HepG2 (cell line): Measurements from ENCODE around the gene WHAMM. TPM values are rescaled to one million over a fixed set of nuclear protein-coding genes. Genes with fewer than 3 reads are reported as not detected.

Source experiments
- ATAC-seq: fragments of 200-7000 bp; cut with Tn5 transposase; 3 replicates; pipeline ENCODE4 v1.9.1; 2020; ENCODE audit warnings: mild to moderate bottlenecking, moderate library complexity
- BruUV-seq: library from RNA; stranded (reverse); fragments of 400-500 nt; replicated peaks from 2 replicates; lab custom pipeline; 2021; lab: Mats Ljungman, UMichigan
- CTCF ChIA-PET: fragments of 300-600 bp; formaldehyde crosslinking; extraction: SDS; loops from one replicate; lab custom pipeline; 2021; ENCODE audit warnings: low total read pairs, inconsistent platforms, low intra/inter-chr PET ratio; lab: Yijun Ruan, JAX
- POLR2A ChIA-PET: fragments of 350-600 bp; sonication (Branson Sonifier 250); formaldehyde crosslinking; loops from one replicate; lab custom pipeline; 2020; ENCODE audit warnings: antibody characterized with exemption, inconsistent platforms; lab: Yijun Ruan, JAX
- DNase-seq: peaks from one replicate; pipeline ENCODE4 v3.0.0-alpha.2; 2015; ENCODE audit warnings: low spot score
- FAIRE-seq: peaks from 3 replicates; lab custom pipeline; 2011; peaks lifted over from hg19 to GRCh38; lab: Jason Lieb, UNC
- H2AFZ ChIP-seq: one replicate; pipeline ENCODE4 v1.6.1; 2011; ENCODE audit warnings: low read length, inconsistent platforms
- H3K27ac ChIP-seq: fragments of 300-600 bp; 3 replicates; pipeline ENCODE4 v1.8.0; 2011; ENCODE audit warnings: mixed run types, mild to moderate bottlenecking, mixed read lengths, low read length, inconsistent platforms; ENCODE audit not compliant: insufficient read depth; ENCODE audit errors: extremely low read length
- H3K27me3 ChIP-seq, 2 experiments: fragments of 200-600 bp in 1 of 2; 2 replicates in 1 of 2; 3 replicates in 1 of 2; pipeline versions ENCODE4 v1.6.0 to v1.8.0; 2011; ENCODE audit warnings: low read length in 2 of 2, mild to moderate bottlenecking in 2 of 2, moderate library complexity in 2 of 2, inconsistent platforms in 1 of 2; ENCODE audit not compliant: insufficient read depth in 2 of 2, control insufficient read depth in 1 of 2
- H3K36me3 ChIP-seq, 2 experiments: fragments of 200-600 bp in 1 of 2; replicated peaks in 1 of 2; 2 replicates in 1 of 2; 3 replicates in 1 of 2; pipeline versions ENCODE4 v1.5.1 to v1.8.0; 2011; ENCODE audit warnings: low read length in 2 of 2, inconsistent platforms in 1 of 2; ENCODE audit not compliant: insufficient read depth in 2 of 2, control insufficient read depth in 1 of 2
- H3K4me1 ChIP-seq: 2 replicates; pipeline ENCODE4 v1.5.1; 2012; ENCODE audit warnings: low read length, inconsistent platforms; ENCODE audit not compliant: insufficient read depth
- H3K4me2 ChIP-seq: 2 replicates; pipeline ENCODE4 v1.6.0; 2011; ENCODE audit warnings: low read depth, low read length, inconsistent platforms
- H3K4me3 ChIP-seq, 3 experiments: fragments of 200-600 bp in 1 of 3; sonication (generic), shearing (Covaris generic) in 1 of 3; replicated peaks in 1 of 3; 2 replicates each; pipeline ENCODE4 v1.5.1; 2011 to 2016; ENCODE audit warnings: low read length in 3 of 3, inconsistent platforms in 2 of 3, low read depth in 2 of 3, mild to moderate bottlenecking in 2 of 3, control low read depth in 1 of 3, mixed read lengths in 1 of 3; ENCODE audit not compliant: insufficient read depth in 1 of 3
- H3K79me2 ChIP-seq: one replicate; pipeline ENCODE4 v1.6.1; 2011; ENCODE audit warnings: low read length, inconsistent platforms; ENCODE audit not compliant: insufficient read depth
- H3K9ac ChIP-seq: 2 replicates; pipeline ENCODE4 v1.6.0; 2011; ENCODE audit warnings: mild to moderate bottlenecking, low read depth, low read length, inconsistent platforms; ENCODE audit not compliant: insufficient read depth
- H3K9me3 ChIP-seq: 2 replicates; pipeline ENCODE4 v1.5.1; 2012; ENCODE audit warnings: mild to moderate bottlenecking, low read length
- H4K20me1 ChIP-seq: 2 replicates; pipeline ENCODE4 v1.6.0; 2011; ENCODE audit warnings: inconsistent platforms, mild to moderate bottlenecking, low read length, moderate library complexity; ENCODE audit not compliant: insufficient read depth
- NR2F2 ChIP-seq: IDR thresholded peaks from 2 replicates; pipeline ENCODE4 v1.6.1; 2012; ENCODE audit warnings: low read depth, inconsistent platforms, borderline replicate concordance
- ZNF143 ChIP-seq: sonication (generic); formaldehyde crosslinking; IDR thresholded peaks from 2 replicates; pipeline ENCODE4 v1.4.0; 2020; ENCODE audit warnings: missing genetic modification reagents
- ZNF260 ChIP-seq: sonication (generic); formaldehyde crosslinking; IDR thresholded peaks from 2 replicates; pipeline ENCODE4 v1.4.0; 2020; ENCODE audit warnings: missing genetic modification reagents, low read depth, mild to moderate bottlenecking, borderline replicate concordance
- ZNF33B ChIP-seq: sonication (generic); formaldehyde crosslinking; IDR thresholded peaks from 2 replicates; pipeline ENCODE4 v1.5.1; 2020; ENCODE audit warnings: mild to moderate bottlenecking, missing genetic modification reagents
- ZNF674 ChIP-seq: sonication (generic); formaldehyde crosslinking; IDR thresholded peaks from 2 replicates; pipeline ENCODE4 v1.5.0; 2020; ENCODE audit warnings: low read depth, mild to moderate bottlenecking, missing genetic modification reagents
- in situ Hi-C: cut with HindIII; loops from 2 replicates; pipeline ENCODE4 v1.10.0; 2017; ENCODE audit warnings: low pct_unique_long_range_greater_than_20kb; ENCODE audit not compliant: extremely low pct_ligation_motif_present
- intact Hi-C: fragments of 100-400 bp; cut with micrococcal nuclease; formaldehyde crosslinking; loops from one replicate; pipeline ENCODE4 v1.10.0; 2022; ENCODE audit not compliant: unreplicated experiment
- polyA plus RNA-seq, 8 experiments: library from polyadenylated mRNA; depleted of rRNA in 3 of 8; stranded (reverse) in 7 of 8; unstranded in 1 of 8; fragments of >200 nt; fragmentation: Illumina TruSeq in 4 of 8; extraction: Trizol in 4 of 8; gene quantifications; 2 replicates each; pipeline versions ENCODE4 v1.2.1 to v1.2.3, GENCODE V29; 2011 to 2016; ENCODE audit warnings: low read depth in 4 of 8, missing spikeins in 1 of 8, mixed read lengths in 1 of 8; ENCODE audit not compliant: insufficient read depth in 1 of 8
- total RNA-seq, 5 experiments: library from RNA; depleted of rRNA; stranded (reverse); fragments of >200 nt; fragmentation: Illumina TruSeq; extraction: Trizol; gene quantifications; 2 replicates each; pipeline ENCODE4 v1.2.3, GENCODE V29; 2016; ENCODE audit warnings: low read depth in 1 of 5
- TF ChIP-seq, protein P1 (sequence below): sonication (generic); formaldehyde crosslinking; IDR thresholded peaks from 2 replicates; pipeline ENCODE4 v1.4.0; 2020; ENCODE audit warnings: low read depth, mild to moderate bottlenecking, missing genetic modification reagents
- TF ChIP-seq, protein P2 (sequence below): sonication (generic); formaldehyde crosslinking; IDR thresholded peaks from 2 replicates; pipeline ENCODE4 v1.9.0; 2021; ENCODE audit warnings: missing genetic modification reagents, mild to moderate bottlenecking, borderline replicate concordance
- TF ChIP-seq, protein P3 (sequence below): sonication (generic); formaldehyde crosslinking; IDR thresholded peaks from 2 replicates; pipeline ENCODE4 v1.4.0; 2020; ENCODE audit warnings: missing genetic modification reagents, mild to moderate bottlenecking, borderline replicate concordance
- TF ChIP-seq, protein P4 (sequence below): fragments of 450-650 bp; IDR thresholded peaks from 2 replicates; pipeline ENCODE4 v1.6.1; 2017

WHAMM gene
- total and polyA plus RNA-seq, 2 of the 13 experiments (the other 11 are each of a cell fraction or from before 2014, with no cell fraction given) = 2.9 to 3.0 TPM

DNA sequence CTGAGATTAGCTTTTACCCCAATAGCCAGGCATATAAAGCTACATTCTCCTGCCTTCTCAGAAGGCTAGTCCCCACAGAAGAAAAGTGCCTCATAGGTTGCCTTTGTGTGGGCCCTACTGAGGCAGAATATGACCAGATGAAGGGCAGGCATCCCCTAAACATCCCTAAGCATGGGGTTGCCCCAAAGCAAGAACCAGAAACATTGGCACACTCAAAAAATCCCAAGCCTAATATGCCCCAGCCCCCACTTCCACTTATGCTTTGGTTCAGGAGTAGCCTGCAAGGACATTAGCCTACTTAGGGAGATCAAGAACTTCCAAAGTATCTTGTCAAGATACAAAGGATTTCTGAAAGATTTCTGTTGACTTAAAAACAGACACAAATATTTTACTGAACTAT lies 29.7 kb downstream of the WHAMM start:
- FAIRE-seq = no peak
- TF ChIP-seq NR2F2 (no peak), ZNF33B (CRISPR knock-in tag) (no peak), ZNF143 (CRISPR knock-in tag) (no peak), ZNF674 (CRISPR knock-in tag) (no peak), ZNF260 (CRISPR knock-in tag) (no peak)
- TF ChIP-seq, protein P1, sequence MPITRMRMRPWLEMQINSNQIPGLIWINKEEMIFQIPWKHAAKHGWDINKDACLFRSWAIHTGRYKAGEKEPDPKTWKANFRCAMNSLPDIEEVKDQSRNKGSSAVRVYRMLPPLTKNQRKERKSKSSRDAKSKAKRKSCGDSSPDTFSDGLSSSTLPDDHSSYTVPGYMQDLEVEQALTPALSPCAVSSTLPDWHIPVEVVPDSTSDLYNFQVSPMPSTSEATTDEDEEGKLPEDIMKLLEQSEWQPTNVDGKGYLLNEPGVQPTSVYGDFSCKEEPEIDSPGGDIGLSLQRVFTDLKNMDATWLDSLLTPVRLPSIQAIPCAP (CRISPR knock-in tag) = no peak
- TF ChIP-seq, protein P2, sequence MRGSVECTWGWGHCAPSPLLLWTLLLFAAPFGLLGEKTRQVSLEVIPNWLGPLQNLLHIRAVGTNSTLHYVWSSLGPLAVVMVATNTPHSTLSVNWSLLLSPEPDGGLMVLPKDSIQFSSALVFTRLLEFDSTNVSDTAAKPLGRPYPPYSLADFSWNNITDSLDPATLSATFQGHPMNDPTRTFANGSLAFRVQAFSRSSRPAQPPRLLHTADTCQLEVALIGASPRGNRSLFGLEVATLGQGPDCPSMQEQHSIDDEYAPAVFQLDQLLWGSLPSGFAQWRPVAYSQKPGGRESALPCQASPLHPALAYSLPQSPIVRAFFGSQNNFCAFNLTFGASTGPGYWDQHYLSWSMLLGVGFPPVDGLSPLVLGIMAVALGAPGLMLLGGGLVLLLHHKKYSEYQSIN (CRISPR knock-in tag) = no peak
- TF ChIP-seq, protein P3, sequence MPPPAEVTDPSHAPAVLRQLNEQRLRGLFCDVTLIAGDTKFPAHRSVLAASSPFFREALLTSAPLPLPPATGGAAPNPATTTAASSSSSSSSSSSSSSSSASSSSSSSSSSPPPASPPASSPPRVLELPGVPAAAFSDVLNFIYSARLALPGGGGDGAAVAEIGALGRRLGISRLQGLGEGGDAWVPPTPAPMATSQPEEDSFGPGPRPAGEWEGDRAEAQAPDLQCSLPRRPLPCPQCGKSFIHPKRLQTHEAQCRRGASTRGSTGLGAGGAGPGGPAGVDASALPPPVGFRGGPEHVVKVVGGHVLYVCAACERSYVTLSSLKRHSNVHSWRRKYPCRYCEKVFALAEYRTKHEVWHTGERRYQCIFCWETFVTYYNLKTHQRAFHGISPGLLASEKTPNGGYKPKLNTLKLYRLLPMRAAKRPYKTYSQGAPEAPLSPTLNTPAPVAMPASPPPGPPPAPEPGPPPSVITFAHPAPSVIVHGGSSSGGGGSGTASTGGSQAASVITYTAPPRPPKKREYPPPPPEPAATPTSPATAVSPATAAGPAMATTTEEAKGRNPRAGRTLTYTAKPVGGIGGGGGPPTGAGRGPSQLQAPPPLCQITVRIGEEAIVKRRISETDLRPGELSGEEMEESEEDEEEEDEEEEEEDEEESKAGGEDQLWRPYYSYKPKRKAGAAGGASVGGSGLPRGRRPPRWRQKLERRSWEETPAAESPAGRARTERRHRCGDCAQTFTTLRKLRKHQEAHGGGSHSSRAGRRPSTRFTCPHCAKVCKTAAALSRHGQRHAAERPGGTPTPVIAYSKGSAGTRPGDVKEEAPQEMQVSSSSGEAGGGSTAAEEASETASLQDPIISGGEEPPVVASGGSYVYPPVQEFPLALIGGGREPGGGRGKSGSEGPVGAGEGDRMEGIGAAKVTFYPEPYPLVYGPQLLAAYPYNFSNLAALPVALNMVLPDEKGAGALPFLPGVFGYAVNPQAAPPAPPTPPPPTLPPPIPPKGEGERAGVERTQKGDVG (CRISPR knock-in tag) = no peak
- TF ChIP-seq, protein P4, sequence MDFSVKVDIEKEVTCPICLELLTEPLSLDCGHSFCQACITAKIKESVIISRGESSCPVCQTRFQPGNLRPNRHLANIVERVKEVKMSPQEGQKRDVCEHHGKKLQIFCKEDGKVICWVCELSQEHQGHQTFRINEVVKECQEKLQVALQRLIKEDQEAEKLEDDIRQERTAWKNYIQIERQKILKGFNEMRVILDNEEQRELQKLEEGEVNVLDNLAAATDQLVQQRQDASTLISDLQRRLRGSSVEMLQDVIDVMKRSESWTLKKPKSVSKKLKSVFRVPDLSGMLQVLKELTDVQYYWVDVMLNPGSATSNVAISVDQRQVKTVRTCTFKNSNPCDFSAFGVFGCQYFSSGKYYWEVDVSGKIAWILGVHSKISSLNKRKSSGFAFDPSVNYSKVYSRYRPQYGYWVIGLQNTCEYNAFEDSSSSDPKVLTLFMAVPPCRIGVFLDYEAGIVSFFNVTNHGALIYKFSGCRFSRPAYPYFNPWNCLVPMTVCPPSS = no peak
- ATAC-seq = no peak
- ChIA-PET POLR2A (no interaction called here), CTCF (no interaction called here)
- Histone ChIP-seq H3K79me2 (no peaks in the 10 kb centered on the region), H3K27me3 (no peaks in the 10 kb centered on the region), H3K9me3 (no peaks in the 10 kb centered on the region), H3K4me2 (no peak overlapping the region), H3K4me3 (no peak overlapping the region), H3K9ac (no peak overlapping the region), H3K36me3 (peaks cover 2 to 15% of the 10 kb centered on the region in 2 experiments; a peak in 2 of 5 replicates), H4K20me1 (no peaks in the 10 kb centered on the region), H3K27ac (no peak overlapping the region), H3K4me1 (no peaks in the 10 kb centered on the region), H2AFZ (no peak overlapping the region)
- in situ Hi-C loops (no loop called here), intact Hi-C loops (no loop called here)
- DNase-seq = no peak
- BruUV-seq = no TSS peak
